IMR-90 (cell line): ENCODE data around the gene KANSL1L. TPM values are rescaled to one million over a fixed set of nuclear protein-coding genes. Genes with fewer than 3 reads are reported as not detected.

Source experiments
- ATAC-seq: fragments of 200-7000 bp; cut with Tn5 transposase; 2 replicates; pipeline ENCODE4 v1.9.1; 2020; ENCODE audit warnings: low read depth, mild to moderate bottlenecking, moderate library complexity
- BruUV-seq: library from RNA; stranded (reverse); fragments of 400-500 nt; replicated peaks from 2 replicates; lab custom pipeline; 2021; lab: Mats Ljungman, UMichigan
- CTCF ChIA-PET: fragments of 300-600 bp; formaldehyde crosslinking; extraction: SDS; loops from one replicate; lab custom pipeline; 2021; ENCODE audit warnings: antibody characterized with exemption; lab: Yijun Ruan, JAX
- POLR2A ChIA-PET: fragments of 300-600 bp; sonication (Branson Sonifier 250); formaldehyde crosslinking; loops from one replicate; lab custom pipeline; 2022; ENCODE audit warnings: antibody characterized with exemption; ENCODE audit not compliant: unreplicated experiment; lab: Charles Lee
- DNase-seq: peaks from one replicate; pipeline ENCODE4 v3.0.0; 2013
- H2AFZ ChIP-seq: replicated peaks from 2 replicates; pipeline ENCODE3; 2013; ENCODE audit warnings: low read length, mild to moderate bottlenecking; ENCODE audit not compliant: poor library complexity
- H2AK5ac ChIP-seq: 2 replicates; pipeline ENCODE4 v1.6.1; 2013; ENCODE audit warnings: low read depth, low read length, inconsistent platforms
- H2AK9ac ChIP-seq: replicated peaks from 2 replicates; pipeline ENCODE3; 2013; ENCODE audit warnings: mild to moderate bottlenecking, low read depth, low read length, moderate library complexity; ENCODE audit not compliant: poor library complexity
- H2BK120ac ChIP-seq: 2 replicates; pipeline ENCODE4 v1.6.1; 2013; ENCODE audit warnings: low read depth, low read length, inconsistent platforms
- H2BK15ac ChIP-seq: 3 replicates; pipeline ENCODE4 v1.6.1; 2013; ENCODE audit warnings: low read depth, low read length, inconsistent platforms
- H2BK20ac ChIP-seq: 2 replicates; pipeline ENCODE4 v1.6.1; 2013; ENCODE audit warnings: low read depth, mild to moderate bottlenecking, inconsistent platforms, low read length, moderate library complexity
- H2BK5ac ChIP-seq: 2 replicates; pipeline ENCODE4 v1.6.1; 2013; ENCODE audit warnings: mild to moderate bottlenecking, low read depth, low read length, inconsistent platforms; ENCODE audit not compliant: poor library complexity, severe bottlenecking
- H3K14ac ChIP-seq: replicated peaks from 2 replicates; pipeline ENCODE4 v1.6.1; 2013; ENCODE audit warnings: low read depth, low read length, inconsistent platforms
- H3K18ac ChIP-seq: 2 replicates; pipeline ENCODE4 v1.6.1; 2013; ENCODE audit warnings: low read depth, low read length, control low read depth
- H3K23ac ChIP-seq: 2 replicates; pipeline ENCODE4 v1.6.1; 2013; ENCODE audit warnings: low read depth, low read length, inconsistent platforms
- H3K27ac ChIP-seq: 2 replicates; pipeline ENCODE4 v1.5.1; 2013; ENCODE audit warnings: mild to moderate bottlenecking, control low read depth, low read length; ENCODE audit not compliant: insufficient read depth
- H3K27me3 ChIP-seq: 2 replicates; pipeline ENCODE4 v1.6.1; 2013; ENCODE audit warnings: low read length; ENCODE audit not compliant: control insufficient read depth, insufficient read depth
- H3K36me3 ChIP-seq: 2 replicates; pipeline ENCODE4 v1.6.1; 2013; ENCODE audit warnings: low read length, mixed read lengths; ENCODE audit not compliant: control insufficient read depth, insufficient read depth
- H3K4ac ChIP-seq: 2 replicates; pipeline ENCODE4 v1.6.1; 2013; ENCODE audit warnings: low read depth, low read length, inconsistent platforms
- H3K4me1 ChIP-seq: 2 replicates; pipeline ENCODE4 v1.6.1; 2013; ENCODE audit warnings: low read length, mixed read lengths; ENCODE audit not compliant: control insufficient read depth, insufficient read depth
- H3K4me2 ChIP-seq: 2 replicates; pipeline ENCODE4 v1.6.1; 2013; ENCODE audit warnings: low read depth, mild to moderate bottlenecking, control low read depth, low read length, moderate library complexity
- H3K4me3 ChIP-seq: 2 replicates; pipeline ENCODE4 v1.5.1; 2013; ENCODE audit warnings: low read depth, mild to moderate bottlenecking, control low read depth, low read length, moderate library complexity; ENCODE audit not compliant: insufficient read depth
- H3K56ac ChIP-seq: 2 replicates; pipeline ENCODE4 v1.6.1; 2013; ENCODE audit warnings: low read length, inconsistent platforms; ENCODE audit not compliant: insufficient read depth; ENCODE audit errors: extremely low read depth
- H3K79me1 ChIP-seq, 2 experiments: 2 replicates each; pipeline ENCODE4 v1.6.1; 2013; ENCODE audit warnings: low read length in 2 of 2, inconsistent platforms in 1 of 2, low read depth in 1 of 2
- H3K9ac ChIP-seq: 2 replicates; pipeline ENCODE4 v1.6.1; 2013; ENCODE audit warnings: low read depth, low read length, control low read depth
- H3K9me1 ChIP-seq: 2 replicates; pipeline ENCODE4 v1.6.1; 2013; ENCODE audit warnings: low read length, inconsistent platforms; ENCODE audit not compliant: insufficient read depth
- H3K9me3 ChIP-seq: 2 replicates; pipeline ENCODE4 v1.6.1; 2013; ENCODE audit warnings: low read length; ENCODE audit not compliant: control insufficient read depth, insufficient read depth
- H4K20me1 ChIP-seq: 2 replicates; pipeline ENCODE4 v1.6.1; 2013; ENCODE audit warnings: low read length, inconsistent platforms; ENCODE audit not compliant: insufficient read depth
- H4K5ac ChIP-seq: 2 replicates; pipeline ENCODE4 v1.6.1; 2013; ENCODE audit warnings: mild to moderate bottlenecking, low read depth, low read length, control low read depth
- H4K8ac ChIP-seq, 2 experiments: 2 replicates each; pipeline ENCODE4 v1.6.1; 2013; ENCODE audit warnings: low read depth in 2 of 2, low read length in 2 of 2, control low read depth in 1 of 2, inconsistent platforms in 1 of 2
- H4K91ac ChIP-seq: 2 replicates; pipeline ENCODE4 v1.6.1; 2013; ENCODE audit warnings: low read depth, low read length, inconsistent platforms; ENCODE audit not compliant: insufficient read depth
- BHLHE40 ChIP-seq: fragments of 150-350 bp; IDR thresholded peaks from 2 replicates; pipeline ENCODE4 v1.6.1; 2016; ENCODE audit warnings: mild to moderate bottlenecking, low read depth, low read length
- CEBPB ChIP-seq: IDR thresholded peaks from 2 replicates; pipeline ENCODE4 v1.6.1; 2012; ENCODE audit warnings: low read depth, low read length, improper control_type of control experiment
- CHD1 ChIP-seq: IDR thresholded peaks from 2 replicates; pipeline ENCODE4 v1.6.1; 2012; ENCODE audit warnings: low read depth, low read length, improper control_type of control experiment
- FOS ChIP-seq: fragments of 150-350 bp; IDR thresholded peaks from 2 replicates; pipeline ENCODE4 v1.6.1; 2016; ENCODE audit warnings: low read depth, low read length
- MAFK ChIP-seq: IDR thresholded peaks from 2 replicates; pipeline ENCODE4 v1.6.1; 2012; ENCODE audit warnings: low read depth, low read length, improper control_type of control experiment
- MXI1 ChIP-seq: IDR thresholded peaks from 2 replicates; pipeline ENCODE4 v1.6.1; 2012; ENCODE audit warnings: low read depth, mild to moderate bottlenecking, low read length, moderate library complexity, borderline replicate concordance
- NFE2L2 ChIP-seq: fragments of 150-350 bp; IDR thresholded peaks from 2 replicates; pipeline ENCODE4 v1.6.1; 2016; ENCODE audit warnings: low read depth, mild to moderate bottlenecking, low read length
- POLR2A ChIP-seq: IDR thresholded peaks from 2 replicates; pipeline ENCODE4 v1.6.1; 2012; ENCODE audit warnings: mild to moderate bottlenecking, low read depth, low read length
- RAD21 ChIP-seq: IDR thresholded peaks from 2 replicates; pipeline ENCODE4 v1.6.1; 2012; ENCODE audit warnings: low read length, improper control_type of control experiment
- RCOR1 ChIP-seq: IDR thresholded peaks from 2 replicates; pipeline ENCODE4 v1.6.1; 2012; ENCODE audit warnings: mild to moderate bottlenecking, low read length, improper control_type of control experiment; ENCODE audit not compliant: insufficient replicate concordance
- RFX5 ChIP-seq: IDR thresholded peaks from 2 replicates; pipeline ENCODE4 v1.8.0; 2012; ENCODE audit warnings: low read depth, mild to moderate bottlenecking, low read length, moderate library complexity
- SMC3 ChIP-seq: fragments of 150-350 bp; IDR thresholded peaks from 2 replicates; pipeline ENCODE4 v1.6.1; 2016; ENCODE audit warnings: low read depth, mild to moderate bottlenecking, antibody characterized with exemption, low read length, moderate library complexity
- WGBS, 2 experiments: methylation state at CpG; one replicate each; pipeline versions ENCODE4 v1.1.5 to v1.1.7; 2013; ENCODE audit warnings: missing lambda C conversion rate in 2 of 2; ENCODE audit not compliant: insufficient read length in 1 of 2; ENCODE audit errors: extremely low coverage in 2 of 2; 5-methylcytosine and 5-hydroxymethylcytosine counted together
- dilution Hi-C: fragments of 300-500 bp; cut with HindIII; formaldehyde crosslinking; loops from one replicate; pipeline ENCODE4 v1.14.3; 2018; ENCODE audit warnings: low sequenced_read_pairs; ENCODE audit not compliant: unreplicated experiment
- in situ Hi-C: fragments of 300-500 bp; cut with MboI; formaldehyde crosslinking; loops from 3 replicates; pipeline ENCODE4 v1.14.3; 2019; ENCODE audit warnings: low sequenced_read_pairs, inconsistent platforms, mixed read lengths
- intact Hi-C: fragments of 100-400 bp; cut with micrococcal nuclease; formaldehyde crosslinking; loops from 2 replicates; pipeline ENCODE4 v1.10.0; 2022
- polyA plus RNA-seq, 3 experiments: library from polyadenylated mRNA; depleted of rRNA; stranded (reverse); fragments of >200 nt; gene quantifications; 2 replicates each; pipeline ENCODE4 v1.2.3, GENCODE V29; 2012; ENCODE audit warnings: low replicate concordance in 1 of 3
- total RNA-seq: library from RNA; depleted of rRNA; stranded (reverse); fragments of >200 nt; gene quantifications from 2 replicates; pipeline ENCODE4 v1.2.3, GENCODE V29; 2012
- TF ChIP-seq, protein P1 (sequence below): fragments of 150-350 bp; IDR thresholded peaks from 2 replicates; pipeline ENCODE4 v1.6.1; 2016; ENCODE audit warnings: low read depth, mild to moderate bottlenecking, low read length, moderate library complexity, borderline replicate concordance
- TF ChIP-seq, protein P2 (sequence below): conservative IDR thresholded peaks from 2 replicates; pipeline ENCODE4 v1.5.1; 2012; ENCODE audit warnings: mild to moderate bottlenecking, low read depth, low read length, improper control_type of control experiment
- TF ChIP-seq, protein P3 (sequence below): fragments of 150-350 bp; IDR thresholded peaks from 2 replicates; pipeline ENCODE4 v1.6.1; 2017; ENCODE audit warnings: mild to moderate bottlenecking, antibody characterized with exemption, low read length, low read depth

KANSL1L gene
- total and polyA plus RNA-seq, 2 of the 4 experiments (the other 2 are of a cell fraction), result 3.1 to 7.2 TPM

DNA sequence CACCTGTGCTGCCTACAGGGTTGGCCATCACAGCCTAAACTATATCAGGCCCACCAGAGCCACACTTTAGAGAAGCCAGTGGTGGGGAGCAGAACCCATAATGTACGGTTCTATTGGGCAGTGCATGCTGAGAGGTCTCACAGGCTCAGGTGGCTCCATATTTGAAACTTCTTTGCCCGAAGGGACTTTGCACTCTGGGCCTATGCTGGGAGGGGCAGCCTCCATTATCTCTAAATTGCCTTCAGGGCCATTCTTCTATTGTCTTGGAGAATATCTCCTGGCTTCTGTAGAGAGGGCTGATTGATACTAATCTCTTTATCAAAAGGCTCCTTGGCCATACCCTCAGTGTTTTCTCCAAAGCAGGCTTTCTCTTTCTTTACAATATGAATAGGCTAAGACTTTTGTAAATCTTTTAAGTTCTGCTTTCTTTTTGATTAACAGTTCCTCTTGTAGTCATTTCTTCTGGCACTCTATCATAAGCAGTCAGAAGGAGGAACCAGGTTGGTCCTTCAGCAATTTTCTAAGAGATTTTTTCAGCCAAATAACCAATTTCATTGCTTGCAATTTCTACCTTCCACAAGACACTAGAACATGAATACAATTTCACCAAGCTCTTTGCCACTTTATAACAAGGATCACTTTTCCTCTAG, 124.2 kb downstream of the KANSL1L start:
- Histone ChIP-seq H3K14ac (no peak overlapping the region), H3K9me3 (no peaks in the 10 kb centered on the region), H3K79me1 (no peaks in the 10 kb centered on the region), H3K36me3 (peaks cover 2% of the 10 kb centered on the region; the same call in 1 of the 2 replicates), H2BK120ac (no peak overlapping the region), H2AK5ac (no peak overlapping the region), H3K18ac (no peak overlapping the region), H2AK9ac (no peak overlapping the region), H3K27ac (no peak overlapping the region), H4K91ac (no peak overlapping the region), H3K4me1 (no peaks in the 10 kb centered on the region), H3K4me3 (no peak overlapping the region), H2BK20ac (no peak overlapping the region), H2AFZ (no peak overlapping the region), H3K4ac (no peak overlapping the region), H3K23ac (no peak overlapping the region), H3K4me2 (no peak overlapping the region), H3K27me3 (no peaks in the 10 kb centered on the region), H3K9ac (no peak overlapping the region), H3K56ac (no peak overlapping the region), H3K9me1 (no peaks in the 10 kb centered on the region), H2BK15ac (no peak overlapping the region), H2BK5ac (no peak overlapping the region), H4K20me1 (no peaks in the 10 kb centered on the region), H4K5ac (no peak overlapping the region), H4K8ac (no peak overlapping the region)
- BruUV-seq, result no TSS peak
- in situ Hi-C loops, result no loop called here
- dilution Hi-C loops, result no loop called here
- DNase-seq (no peak), ATAC-seq (no peak)
- ChIA-PET CTCF (no interaction called here), POLR2A (no interaction called here)
- TF ChIP-seq SMC3 (no peak), NFE2L2 (no peak), BHLHE40 (no peak), MXI1 (no peak), RAD21 (no peak), CHD1 (no peak), FOS (no peak), POLR2A (no peak), RCOR1 (no peak), MAFK (no peak), RFX5 (no peak), CEBPB (no peak)
- TF ChIP-seq, protein P1, sequence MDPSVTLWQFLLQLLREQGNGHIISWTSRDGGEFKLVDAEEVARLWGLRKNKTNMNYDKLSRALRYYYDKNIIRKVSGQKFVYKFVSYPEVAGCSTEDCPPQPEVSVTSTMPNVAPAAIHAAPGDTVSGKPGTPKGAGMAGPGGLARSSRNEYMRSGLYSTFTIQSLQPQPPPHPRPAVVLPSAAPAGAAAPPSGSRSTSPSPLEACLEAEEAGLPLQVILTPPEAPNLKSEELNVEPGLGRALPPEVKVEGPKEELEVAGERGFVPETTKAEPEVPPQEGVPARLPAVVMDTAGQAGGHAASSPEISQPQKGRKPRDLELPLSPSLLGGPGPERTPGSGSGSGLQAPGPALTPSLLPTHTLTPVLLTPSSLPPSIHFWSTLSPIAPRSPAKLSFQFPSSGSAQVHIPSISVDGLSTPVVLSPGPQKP, result no peak
- TF ChIP-seq, protein P2, sequence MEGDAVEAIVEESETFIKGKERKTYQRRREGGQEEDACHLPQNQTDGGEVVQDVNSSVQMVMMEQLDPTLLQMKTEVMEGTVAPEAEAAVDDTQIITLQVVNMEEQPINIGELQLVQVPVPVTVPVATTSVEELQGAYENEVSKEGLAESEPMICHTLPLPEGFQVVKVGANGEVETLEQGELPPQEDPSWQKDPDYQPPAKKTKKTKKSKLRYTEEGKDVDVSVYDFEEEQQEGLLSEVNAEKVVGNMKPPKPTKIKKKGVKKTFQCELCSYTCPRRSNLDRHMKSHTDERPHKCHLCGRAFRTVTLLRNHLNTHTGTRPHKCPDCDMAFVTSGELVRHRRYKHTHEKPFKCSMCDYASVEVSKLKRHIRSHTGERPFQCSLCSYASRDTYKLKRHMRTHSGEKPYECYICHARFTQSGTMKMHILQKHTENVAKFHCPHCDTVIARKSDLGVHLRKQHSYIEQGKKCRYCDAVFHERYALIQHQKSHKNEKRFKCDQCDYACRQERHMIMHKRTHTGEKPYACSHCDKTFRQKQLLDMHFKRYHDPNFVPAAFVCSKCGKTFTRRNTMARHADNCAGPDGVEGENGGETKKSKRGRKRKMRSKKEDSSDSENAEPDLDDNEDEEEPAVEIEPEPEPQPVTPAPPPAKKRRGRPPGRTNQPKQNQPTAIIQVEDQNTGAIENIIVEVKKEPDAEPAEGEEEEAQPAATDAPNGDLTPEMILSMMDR, result no peak
- TF ChIP-seq, protein P3, sequence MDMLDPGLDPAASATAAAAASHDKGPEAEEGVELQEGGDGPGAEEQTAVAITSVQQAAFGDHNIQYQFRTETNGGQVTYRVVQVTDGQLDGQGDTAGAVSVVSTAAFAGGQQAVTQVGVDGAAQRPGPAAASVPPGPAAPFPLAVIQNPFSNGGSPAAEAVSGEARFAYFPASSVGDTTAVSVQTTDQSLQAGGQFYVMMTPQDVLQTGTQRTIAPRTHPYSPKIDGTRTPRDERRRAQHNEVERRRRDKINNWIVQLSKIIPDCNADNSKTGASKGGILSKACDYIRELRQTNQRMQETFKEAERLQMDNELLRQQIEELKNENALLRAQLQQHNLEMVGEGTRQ, result no peak
- intact Hi-C loops, result no loop called here
- no CpG with 5 or more reads among the region's 2 CpGs for WGBS, 2 experiments
